GOT3 (cell line): ENCODE results near the gene GFOD1.

Experiments
- DNase-seq: peaks from one replicate; lab custom pipeline; 2025; ENCODE audit warnings: mixed read lengths; lab: John Stamatoyannopoulos, UW

The GFOD1 gene, protein sequence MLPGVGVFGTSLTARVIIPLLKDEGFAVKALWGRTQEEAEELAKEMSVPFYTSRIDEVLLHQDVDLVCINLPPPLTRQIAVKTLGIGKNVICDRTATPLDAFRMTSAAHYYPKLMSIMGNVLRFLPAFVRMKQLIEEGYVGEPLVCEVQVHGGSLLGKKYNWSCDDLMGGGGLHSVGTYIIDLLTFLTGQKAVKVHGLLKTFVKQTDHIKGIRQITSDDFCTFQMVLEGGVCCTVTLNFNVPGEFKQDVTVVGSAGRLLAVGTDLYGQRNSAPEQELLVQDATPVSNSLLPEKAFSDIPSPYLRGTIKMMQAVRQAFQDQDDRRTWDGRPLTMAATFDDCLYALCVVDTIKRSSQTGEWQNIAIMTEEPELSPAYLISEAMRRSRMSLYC

DNA sequence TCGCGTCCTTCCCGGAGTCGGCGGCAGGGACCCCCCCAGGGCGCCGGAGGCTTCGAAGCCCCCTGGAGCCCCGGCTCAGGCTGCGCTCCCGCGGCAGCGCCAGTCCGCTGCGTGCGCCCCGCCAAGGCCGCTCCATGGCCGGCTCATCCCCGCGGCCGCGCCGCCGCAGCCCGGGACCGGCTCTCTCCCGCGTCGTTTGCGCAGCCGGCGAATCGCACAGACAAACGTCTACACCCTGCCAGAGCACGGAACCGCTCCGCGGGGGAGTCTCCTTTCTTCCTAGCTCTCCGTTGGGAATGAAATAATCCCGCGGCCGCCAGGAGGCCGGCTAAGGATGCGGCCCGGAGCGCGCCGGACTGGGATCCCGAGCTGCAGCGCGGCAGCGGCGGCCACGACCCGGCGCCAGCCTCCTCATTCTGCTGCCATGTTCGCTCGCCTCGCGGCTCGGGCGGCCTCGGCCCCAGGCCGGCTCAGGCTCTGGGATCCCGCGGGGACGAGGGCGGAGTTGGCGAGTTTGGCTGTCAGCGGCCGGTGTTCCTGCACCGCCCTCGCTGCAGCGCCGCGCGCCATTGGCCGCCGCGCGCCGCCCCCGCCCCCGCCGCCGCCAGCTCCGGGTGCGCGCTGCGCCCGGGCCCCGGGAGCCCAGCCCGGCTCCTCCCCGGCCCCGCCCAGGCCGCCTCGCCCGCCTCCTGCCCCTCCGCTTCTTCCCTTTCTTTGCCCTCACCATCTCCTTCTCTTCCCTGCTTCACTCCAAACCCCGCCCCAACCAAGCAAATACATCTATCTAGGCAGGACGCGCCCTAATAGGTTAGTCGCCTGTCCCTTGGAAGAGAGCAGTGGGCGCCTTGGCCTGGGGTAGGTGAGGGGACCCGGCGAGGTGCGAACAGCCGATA is at the start of gene GFOD1:
TSS of gene GFOD1 (minus strand) at position 479 of the 893 bp plus-strand sequence. CDS start 710 bp downstream, outside the sequence.
- DNase-seq = peak; percentile 72

DNA sequence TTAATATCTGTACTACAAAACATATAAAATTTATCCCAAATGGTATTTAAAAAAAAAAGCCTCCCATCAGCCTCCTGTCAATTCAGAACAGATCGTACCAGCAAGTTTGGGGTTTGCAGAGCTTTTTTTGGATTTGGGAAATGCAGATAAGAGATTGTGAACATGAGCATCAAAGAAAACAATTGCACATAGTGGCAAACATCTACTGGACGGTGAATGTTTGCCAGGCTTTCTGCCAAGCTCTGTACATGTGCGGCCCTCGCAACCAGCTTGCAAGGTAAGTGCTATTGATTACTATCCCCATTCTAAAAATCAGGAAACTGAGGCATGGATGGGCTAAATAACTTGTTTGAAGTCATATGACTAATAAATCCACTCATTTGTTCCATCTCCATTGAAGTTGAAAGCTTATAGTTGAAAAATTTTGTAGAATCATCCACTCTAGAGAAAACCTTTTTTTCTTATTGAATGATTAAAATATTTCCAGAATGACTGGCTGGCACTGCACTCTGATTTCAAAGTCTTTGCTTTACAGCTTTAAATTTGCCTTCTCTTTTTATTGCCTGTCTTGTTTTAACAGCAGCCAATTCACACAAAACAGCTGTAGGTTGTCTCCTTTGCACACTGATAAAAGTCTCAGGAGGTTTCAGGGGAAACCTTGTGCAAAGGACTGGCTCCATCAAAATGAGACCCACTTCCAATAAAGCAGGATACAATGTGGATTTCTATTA is 49.6 kb upstream of the GFOD1 start:
- DNase-seq = no peak

- DNase-seq = no peak
These were observed 47.9 kb upstream of the GFOD1 start for GRCh38 chr6:13535306-13535705.

GRCh38 chr6:13534536-13534935 is 47.1 kb upstream of the GFOD1 start:
- no peak for DNase-seq

DNA sequence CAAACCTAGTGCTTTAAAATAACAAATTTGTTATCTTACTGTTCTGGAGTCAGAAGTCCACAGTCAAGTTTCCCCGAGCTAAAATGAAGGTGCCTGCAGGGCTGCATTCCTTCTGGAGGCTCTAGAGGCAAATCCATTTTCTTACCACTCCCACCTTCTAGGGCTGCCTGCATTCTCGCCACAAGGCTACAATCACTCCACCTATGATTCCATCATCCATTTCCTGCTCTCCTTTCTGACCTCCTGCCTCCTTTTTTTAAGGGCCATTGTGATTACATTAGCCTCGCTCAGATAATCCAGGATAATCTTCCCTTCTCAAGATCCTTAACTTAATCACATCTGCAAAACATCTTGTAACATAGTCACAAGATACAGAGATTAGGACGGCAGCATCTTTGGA is 44.6 kb upstream of the GFOD1 start:
- no peak for DNase-seq

GRCh38 chr6:13528777-13529343 is 41.5 kb upstream of the GFOD1 start:
- DNase-seq = no peak

DNA sequence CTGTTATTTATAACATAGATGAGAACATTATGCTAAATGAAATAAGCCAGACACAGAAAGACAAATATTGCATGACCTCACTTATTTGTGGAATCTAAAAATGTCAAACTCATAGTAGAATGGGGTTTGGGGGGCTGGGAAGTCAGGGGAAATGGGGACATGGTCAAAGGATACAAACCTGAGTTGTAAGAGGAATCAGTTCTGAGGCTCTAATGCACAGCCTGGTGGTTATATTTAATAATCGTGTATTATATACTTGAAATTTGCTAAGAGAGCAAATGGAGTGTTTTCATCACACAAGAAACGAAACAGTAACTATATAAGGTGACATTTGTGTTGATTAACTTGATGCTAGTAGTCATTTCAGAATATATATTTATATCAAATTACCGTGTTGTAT is 40.8 kb upstream of the GFOD1 start:
- DNase-seq = no peak

DNA sequence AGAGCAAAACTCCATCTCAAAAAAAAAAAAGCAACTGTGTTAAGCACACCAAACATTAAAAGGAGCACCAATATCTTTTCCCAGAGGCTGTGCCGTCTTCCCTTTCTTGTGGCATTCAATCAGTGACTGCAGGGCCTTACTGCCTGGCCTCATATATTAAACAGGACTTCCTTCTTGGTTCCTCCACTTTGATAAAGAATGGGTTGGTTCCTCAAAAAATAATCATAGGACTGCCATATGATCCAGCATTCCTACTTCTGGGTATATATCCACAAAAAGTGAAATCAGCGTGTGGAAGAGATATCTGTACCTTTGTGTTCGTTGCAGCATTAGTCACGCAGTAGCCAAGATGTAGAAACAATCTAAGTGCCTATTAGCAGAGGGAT is 40.3 kb upstream of the GFOD1 start:
- DNase-seq = no peak

- no peak for DNase-seq
These were observed 39.6 kb upstream of the GFOD1 start for GRCh38 chr6:13526727-13527670.

DNA sequence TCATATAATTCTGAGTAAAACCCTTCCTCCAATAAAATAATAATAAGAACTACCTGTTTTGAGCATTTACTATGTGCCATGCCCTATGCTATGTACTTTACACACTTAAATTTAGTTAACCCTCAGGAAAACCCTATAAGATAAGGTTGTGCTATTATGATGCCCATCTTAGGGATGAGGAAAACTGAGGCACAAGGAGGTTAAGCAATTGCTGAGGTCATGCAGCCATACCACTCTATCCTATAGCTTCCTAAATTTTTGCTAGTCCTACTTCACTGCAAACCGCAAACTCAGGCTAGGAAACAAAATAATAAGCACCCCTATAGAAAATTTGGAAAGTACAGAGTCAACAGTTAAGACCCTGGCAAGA is 38.9 kb upstream of the GFOD1 start:
- no peak for DNase-seq

DNA sequence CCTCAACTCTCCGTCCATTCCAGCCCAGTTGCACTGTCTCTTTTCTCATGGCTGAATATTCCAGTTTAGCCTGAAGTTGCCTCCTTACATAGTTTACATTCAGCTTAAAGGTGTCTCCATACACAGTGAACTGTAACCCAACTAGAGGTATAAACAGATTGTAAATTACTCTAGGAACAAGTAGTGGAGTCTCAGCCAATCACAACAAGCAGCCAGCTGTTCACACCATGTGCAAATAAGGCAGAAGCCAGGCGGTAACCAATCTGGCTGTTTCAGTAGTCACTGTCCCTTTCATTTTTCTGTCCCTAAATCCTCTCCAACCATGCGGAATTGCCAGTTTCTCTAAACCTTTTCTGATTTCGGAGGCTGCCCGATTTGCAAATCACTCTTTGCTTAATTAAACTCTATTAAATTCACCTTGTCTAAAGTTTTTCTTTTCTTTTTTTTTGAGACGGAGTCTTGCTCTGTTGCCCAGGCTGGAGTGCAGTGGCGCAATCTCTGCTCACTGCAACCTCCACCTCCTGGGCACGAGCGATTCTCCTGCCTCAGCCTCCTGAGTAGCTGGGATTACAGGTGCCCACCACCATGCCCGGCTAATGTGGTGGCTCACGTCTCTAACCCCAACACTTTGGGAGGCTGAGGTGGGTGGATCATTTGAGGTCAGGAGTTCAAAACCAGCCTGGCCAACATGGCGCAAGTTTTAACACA is 37.6 kb upstream of the GFOD1 start:
- DNase-seq = no peak

DNA sequence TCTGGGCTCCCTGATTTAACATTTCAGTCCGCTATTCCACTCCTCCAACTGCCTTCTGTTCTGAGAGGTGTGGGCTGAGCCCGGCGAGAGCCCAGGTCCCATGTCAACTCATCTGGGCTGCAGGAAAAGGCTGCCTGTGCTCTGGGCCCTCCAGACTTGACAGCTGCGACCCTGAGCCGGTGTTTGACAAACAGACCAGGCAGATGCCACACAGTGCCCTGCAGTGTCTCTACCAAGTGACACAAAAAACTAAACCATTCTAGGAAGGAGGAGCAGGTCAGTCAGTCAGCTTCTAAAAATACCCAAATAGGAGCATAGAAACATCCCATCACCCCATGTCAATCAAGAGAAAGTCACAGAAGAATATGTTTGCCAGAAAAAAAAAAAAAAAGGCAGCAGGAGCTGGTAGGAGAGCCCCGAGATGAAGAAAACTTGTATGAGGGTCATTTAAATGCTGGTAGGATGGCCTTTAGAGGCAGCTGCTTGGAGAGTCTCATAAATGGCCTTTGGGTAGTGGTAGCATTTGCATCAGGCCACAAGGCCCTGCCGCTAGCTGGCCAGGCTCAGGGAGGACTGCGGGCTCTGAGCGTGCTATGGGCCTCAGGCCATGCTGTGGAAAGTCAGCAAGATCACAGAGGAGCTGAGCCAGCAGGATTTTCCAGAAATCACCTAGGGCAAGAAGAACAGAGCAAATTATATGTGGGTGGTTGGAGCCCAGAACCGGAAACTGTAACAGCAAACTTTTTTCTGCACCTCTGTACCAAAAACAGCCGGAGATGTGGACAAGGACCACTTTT is 36.6 kb upstream of the GFOD1 start:
- no peak for DNase-seq

DNA sequence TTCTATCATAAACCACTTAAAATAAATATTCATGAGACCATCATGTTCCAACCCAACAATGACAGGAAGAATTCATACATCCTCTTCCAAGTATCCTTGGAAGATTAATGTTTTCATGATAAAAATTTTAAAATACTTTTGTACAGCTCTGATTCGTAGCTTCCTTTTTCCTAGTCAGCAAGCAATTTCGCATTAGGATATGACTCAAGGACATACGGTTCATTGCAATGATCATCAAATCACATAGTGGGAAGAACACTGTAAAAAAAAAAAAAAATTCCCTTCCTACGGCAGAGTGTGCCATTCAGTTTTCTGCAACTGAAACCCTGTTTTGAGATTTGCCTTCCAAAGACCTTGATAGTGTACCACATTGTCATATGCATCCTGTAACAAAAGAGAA is 35.3 kb upstream of the GFOD1 start:
- no peak for DNase-seq

GRCh38 chr6:13519839-13520238 is 32.4 kb upstream of the GFOD1 start:
- no peak for DNase-seq

DNA sequence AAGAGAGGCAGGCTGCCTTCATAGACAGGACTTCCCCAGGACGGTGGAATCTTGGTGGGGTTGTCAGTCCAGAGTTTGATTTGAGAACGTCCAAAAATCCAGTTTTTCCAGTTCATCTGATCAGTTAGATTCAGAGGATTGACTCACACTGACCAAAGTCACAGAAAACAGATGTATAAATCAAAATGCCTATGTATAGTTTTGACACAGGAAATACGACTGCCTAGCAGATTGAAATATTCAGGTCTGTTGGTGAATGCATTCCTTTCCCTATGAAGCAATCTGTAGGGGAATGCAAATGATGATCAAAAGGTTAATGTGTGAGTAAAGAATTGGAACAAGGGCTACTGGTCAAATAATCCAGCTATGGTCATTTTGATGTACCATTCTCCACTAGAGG is 29.7 kb upstream of the GFOD1 start:
- DNase-seq = no peak

DNA sequence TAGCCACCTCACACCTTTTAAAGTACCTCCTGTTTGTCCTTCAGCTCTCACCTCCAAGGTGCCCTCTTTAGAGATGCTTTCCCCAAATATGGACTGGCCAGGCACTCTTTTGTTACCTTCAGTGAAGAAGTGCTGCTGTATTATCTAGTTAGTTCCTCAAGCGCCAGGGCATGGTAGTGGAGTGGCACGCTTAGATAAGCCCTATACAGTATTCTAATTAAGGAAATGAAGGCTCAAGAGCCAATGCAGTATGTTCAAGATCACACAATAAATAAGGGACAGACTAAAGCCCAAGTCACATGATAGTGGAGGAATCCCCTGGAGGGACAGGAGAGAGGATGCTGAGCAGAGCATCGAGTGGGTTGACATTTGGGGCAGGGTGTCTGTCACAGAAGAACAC is 28.5 kb upstream of the GFOD1 start:
- no peak for DNase-seq

- DNase-seq = no peak
These were observed 26.5 kb upstream of the GFOD1 start for GRCh38 chr6:13513626-13514502.

DNA sequence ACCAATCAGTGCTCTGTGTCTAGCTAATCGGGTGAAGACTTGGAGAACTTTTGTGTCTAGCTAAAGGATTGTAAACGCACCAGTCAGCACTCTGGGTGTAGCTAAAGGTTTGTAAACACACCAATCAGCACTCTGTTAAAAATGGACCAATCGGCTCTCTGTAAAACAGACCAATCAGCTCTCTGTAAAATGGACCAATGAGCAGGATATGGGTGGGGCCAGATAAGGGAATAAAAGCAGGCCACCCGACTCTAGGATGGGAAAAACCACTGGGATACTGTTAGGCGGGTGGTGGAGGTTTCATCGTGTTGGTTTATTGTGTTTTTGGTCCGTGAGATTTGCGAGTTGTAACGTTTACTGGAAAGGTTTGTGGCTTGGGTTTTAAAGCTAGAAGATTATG is 25.5 kb upstream of the GFOD1 start:
- no peak for DNase-seq
